HepG2 (cell line): ENCODE measurements around the gene NCOR2. TPM values are rescaled to one million over a fixed set of nuclear protein-coding genes. Genes with fewer than 3 reads are reported as not detected.

Experiments used
- KDM5B ChIP-seq: sonication (generic); formaldehyde crosslinking; IDR thresholded peaks from 2 replicates; pipeline ENCODE4 v1.4.0; 2020; ENCODE audit warnings: missing genetic modification reagents, mild to moderate bottlenecking, borderline replicate concordance
- MED1 ChIP-seq: sonication (generic); formaldehyde crosslinking; IDR thresholded peaks from 2 replicates; pipeline ENCODE4 v1.4.0; 2020; ENCODE audit warnings: missing genetic modification reagents
- MTF1 ChIP-seq: sonication (generic); formaldehyde crosslinking; IDR thresholded peaks from 2 replicates; pipeline ENCODE4 v1.5.0; 2020; ENCODE audit warnings: missing genetic modification reagents
- NFKB2 ChIP-seq: sonication (generic); formaldehyde crosslinking; IDR thresholded peaks from 2 replicates; pipeline ENCODE4 v1.4.0; 2020; ENCODE audit warnings: missing genetic modification reagents, borderline replicate concordance
- PHF21A ChIP-seq: sonication (generic); formaldehyde crosslinking; IDR thresholded peaks from 2 replicates; pipeline ENCODE4 v1.5.0; 2020; ENCODE audit warnings: mild to moderate bottlenecking, missing genetic modification reagents
- SP1 ChIP-seq, 2 experiments: fragments of 450-650 bp in 1 of 2; sonication (generic) in 1 of 2; formaldehyde crosslinking in 1 of 2; IDR thresholded peaks; 2 replicates each; pipeline versions ENCODE4 v1.4.0 to v1.6.1; 2016 to 2020; ENCODE audit warnings: missing genetic modification reagents in 1 of 2
- TOE1 ChIP-seq: sonication (generic); formaldehyde crosslinking; IDR thresholded peaks from 2 replicates; pipeline ENCODE4 v1.4.0; 2020; ENCODE audit warnings: mild to moderate bottlenecking, missing genetic modification reagents
- ZFP1 ChIP-seq: IDR thresholded peaks from 2 replicates; pipeline ENCODE4 v1.6.1; 2016
- ZNF292 ChIP-seq: sonication (generic); formaldehyde crosslinking; IDR thresholded peaks from 2 replicates; pipeline ENCODE4 v1.8.1; 2022; ENCODE audit warnings: mild to moderate bottlenecking, low read depth, missing genetic modification reagents, borderline replicate concordance
- ZNF331 ChIP-seq: sonication (generic); formaldehyde crosslinking; IDR thresholded peaks from 2 replicates; pipeline ENCODE4 v1.4.0; 2020; ENCODE audit warnings: missing genetic modification reagents
- ZNF484 ChIP-seq: sonication (generic); formaldehyde crosslinking; IDR thresholded peaks from 2 replicates; pipeline ENCODE4 v1.5.1; 2020; ENCODE audit warnings: mild to moderate bottlenecking, low read depth, missing genetic modification reagents, borderline replicate concordance
- ZNF746 ChIP-seq: sonication (generic); formaldehyde crosslinking; IDR thresholded peaks from 2 replicates; pipeline ENCODE4 v1.8.0; 2022; ENCODE audit warnings: mild to moderate bottlenecking, missing genetic modification reagents
- polyA plus RNA-seq, 8 experiments: library from polyadenylated mRNA; depleted of rRNA in 3 of 8; stranded (reverse) in 7 of 8; unstranded in 1 of 8; fragments of >200 nt; fragmentation: Illumina TruSeq in 4 of 8; extraction: Trizol in 4 of 8; gene quantifications; 2 replicates each; pipeline versions ENCODE4 v1.2.1 to v1.2.3, GENCODE V29; 2011 to 2016; ENCODE audit warnings: low read depth in 4 of 8, missing spikeins in 1 of 8, mixed read lengths in 1 of 8; ENCODE audit not compliant: insufficient read depth in 1 of 8
- total RNA-seq, 5 experiments: library from RNA; depleted of rRNA; stranded (reverse); fragments of >200 nt; fragmentation: Illumina TruSeq; extraction: Trizol; gene quantifications; 2 replicates each; pipeline ENCODE4 v1.2.3, GENCODE V29; 2016; ENCODE audit warnings: low read depth in 1 of 5
- TF ChIP-seq, protein P1 (sequence below): sonication (generic); formaldehyde crosslinking; IDR thresholded peaks from 2 replicates; pipeline ENCODE4 v1.5.0; 2020; ENCODE audit warnings: mild to moderate bottlenecking, missing genetic modification reagents, borderline replicate concordance
- TF ChIP-seq, protein P2 (sequence below): sonication (generic); formaldehyde crosslinking; IDR thresholded peaks from 2 replicates; pipeline ENCODE4 v1.4.0; 2020; ENCODE audit warnings: missing genetic modification reagents
- TF ChIP-seq, protein P3 (sequence below): IDR thresholded peaks from 2 replicates; pipeline ENCODE4 v1.6.1; 2016; ENCODE audit warnings: mild to moderate bottlenecking, missing biosample characterization, missing genetic modification reagents
- TF ChIP-seq, protein P4 (sequence below): sonication (generic); formaldehyde crosslinking; IDR thresholded peaks from 2 replicates; pipeline ENCODE4 v1.4.0; 2020; ENCODE audit warnings: missing genetic modification reagents
- TF ChIP-seq, protein P5 (sequence below): sonication (generic); formaldehyde crosslinking; conservative IDR thresholded peaks from 2 replicates; pipeline ENCODE4 v1.5.0; 2020; ENCODE audit warnings: missing genetic modification reagents
- TF ChIP-seq, protein P6 (sequence below): sonication (generic); formaldehyde crosslinking; IDR thresholded peaks from 2 replicates; pipeline ENCODE4 v1.4.0; 2020; ENCODE audit warnings: mild to moderate bottlenecking, missing genetic modification reagents

The NCOR2 gene
- total and polyA plus RNA-seq, 2 of the 13 experiments (the other 11 are each of a cell fraction or from before 2014, with no cell fraction given), result 4.5 to 5.7 TPM

DNA sequence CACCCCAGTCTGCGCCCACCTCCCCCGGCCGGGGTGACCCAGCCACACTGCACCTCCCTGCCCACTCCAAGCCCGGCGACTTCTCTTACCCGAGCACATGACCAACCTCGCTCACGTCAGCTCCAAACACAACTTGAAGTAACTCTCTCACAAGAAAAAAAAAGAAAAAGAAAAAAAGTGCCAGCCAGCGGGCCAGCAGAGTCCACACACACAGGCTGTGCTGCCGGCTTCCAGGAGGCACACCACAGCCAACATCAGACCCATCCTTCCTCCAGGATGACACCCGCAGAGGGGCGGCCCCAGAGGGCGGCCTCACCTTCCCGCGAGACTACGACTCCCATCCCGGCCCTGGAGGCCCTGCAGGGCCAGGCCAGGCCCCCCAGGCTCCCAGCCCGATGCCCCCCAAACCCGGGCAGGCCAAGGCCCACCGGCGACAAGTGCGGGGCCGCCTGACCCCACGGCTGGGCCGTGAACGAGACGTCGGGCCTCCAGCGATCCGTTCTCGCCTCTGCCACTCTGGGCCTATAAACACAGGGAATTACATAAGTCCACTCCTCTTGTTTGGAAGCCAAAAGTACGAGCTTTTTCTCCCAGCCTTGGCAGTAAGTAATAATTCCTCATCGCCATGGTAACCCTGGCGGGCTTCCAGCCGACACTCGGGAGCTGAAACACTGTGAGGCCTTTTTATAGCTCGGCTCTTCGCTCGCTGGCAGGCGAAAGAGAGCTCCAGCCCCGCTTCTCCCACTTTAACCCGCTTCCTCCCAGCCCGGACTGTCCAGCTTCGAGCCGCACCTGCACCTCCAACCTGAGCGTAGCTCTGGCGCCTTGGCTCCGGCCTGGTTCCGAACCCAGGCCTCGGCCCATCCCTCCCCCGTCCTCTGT, 49.1 kb downstream of the NCOR2 start (continued):
- TF ChIP-seq, protein P1, sequence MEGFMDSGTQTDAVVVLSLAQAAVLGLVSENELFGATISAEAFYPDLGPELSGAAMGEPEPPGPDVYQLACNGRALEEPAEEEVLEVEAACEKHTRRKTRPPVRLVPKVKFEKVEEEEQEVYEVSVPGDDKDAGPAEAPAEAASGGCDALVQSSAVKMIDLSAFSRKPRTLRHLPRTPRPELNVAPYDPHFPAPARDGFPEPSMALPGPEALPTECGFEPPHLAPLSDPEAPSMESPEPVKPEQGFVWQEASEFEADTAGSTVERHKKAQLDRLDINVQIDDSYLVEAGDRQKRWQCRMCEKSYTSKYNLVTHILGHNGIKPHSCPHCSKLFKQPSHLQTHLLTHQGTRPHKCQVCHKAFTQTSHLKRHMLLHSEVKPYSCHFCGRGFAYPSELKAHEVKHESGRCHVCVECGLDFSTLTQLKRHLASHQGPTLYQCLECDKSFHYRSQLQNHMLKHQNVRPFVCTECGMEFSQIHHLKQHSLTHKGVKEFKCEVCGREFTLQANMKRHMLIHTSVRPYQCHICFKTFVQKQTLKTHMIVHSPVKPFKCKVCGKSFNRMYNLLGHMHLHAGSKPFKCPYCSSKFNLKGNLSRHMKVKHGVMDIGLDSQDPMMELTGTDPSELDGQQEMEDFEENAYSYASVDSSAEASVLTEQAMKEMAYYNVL (CRISPR knock-in tag), result peak; percentile 56; the same call in 1 of the 2 replicates
- TF ChIP-seq MTF1 (CRISPR knock-in tag) (no peak), TOE1 (CRISPR knock-in tag) (no peak), KDM5B (CRISPR knock-in tag) (peak; percentile 58; the same call in 1 of the 2 replicates), SP1 (IDR thresholded peaks at IDR 0.05) (no peak), SP1 (CRISPR knock-in tag; IDR thresholded peaks at IDR 0.05) (no peak), NFKB2 (CRISPR knock-in tag) (no peak), ZNF746 (no peak), ZFP1 (no peak), ZNF331 (CRISPR knock-in tag) (no peak; the same call in 1 of the 2 replicates), ZNF292 (CRISPR knock-in tag) (no peak; the same call in 1 of the 2 replicates), PHF21A (CRISPR knock-in tag) (peak; percentile 71), MED1 (CRISPR knock-in tag) (peak; percentile 56), ZNF484 (CRISPR knock-in tag) (0 out of 2 replicates have a peak, but pooled peaks have one; percentile 15)
- TF ChIP-seq, protein P2, sequence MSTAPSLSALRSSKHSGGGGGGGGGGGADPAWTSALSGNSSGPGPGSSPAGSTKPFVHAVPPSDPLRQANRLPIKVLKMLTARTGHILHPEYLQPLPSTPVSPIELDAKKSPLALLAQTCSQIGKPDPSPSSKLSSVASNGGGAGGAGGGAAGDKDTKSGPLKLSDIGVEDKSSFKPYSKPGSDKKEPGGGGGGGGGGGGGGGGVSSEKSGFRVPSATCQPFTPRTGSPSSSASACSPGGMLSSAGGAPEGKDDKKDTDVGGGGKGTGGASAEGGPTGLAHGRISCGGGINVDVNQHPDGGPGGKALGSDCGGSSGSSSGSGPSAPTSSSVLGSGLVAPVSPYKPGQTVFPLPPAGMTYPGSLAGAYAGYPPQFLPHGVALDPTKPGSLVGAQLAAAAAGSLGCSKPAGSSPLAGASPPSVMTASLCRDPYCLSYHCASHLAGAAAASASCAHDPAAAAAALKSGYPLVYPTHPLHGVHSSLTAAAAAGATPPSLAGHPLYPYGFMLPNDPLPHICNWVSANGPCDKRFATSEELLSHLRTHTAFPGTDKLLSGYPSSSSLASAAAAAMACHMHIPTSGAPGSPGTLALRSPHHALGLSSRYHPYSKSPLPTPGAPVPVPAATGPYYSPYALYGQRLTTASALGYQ (CRISPR knock-in tag), result peak; percentile 44; the same call in 1 of the 2 replicates
- TF ChIP-seq, protein P3, sequence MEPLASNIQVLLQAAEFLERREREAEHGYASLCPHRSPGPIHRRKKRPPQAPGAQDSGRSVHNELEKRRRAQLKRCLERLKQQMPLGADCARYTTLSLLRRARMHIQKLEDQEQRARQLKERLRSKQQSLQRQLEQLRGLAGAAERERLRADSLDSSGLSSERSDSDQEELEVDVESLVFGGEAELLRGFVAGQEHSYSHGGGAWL, result peak; percentile 60; the same call in 1 of the 2 replicates
- TF ChIP-seq, protein P4, sequence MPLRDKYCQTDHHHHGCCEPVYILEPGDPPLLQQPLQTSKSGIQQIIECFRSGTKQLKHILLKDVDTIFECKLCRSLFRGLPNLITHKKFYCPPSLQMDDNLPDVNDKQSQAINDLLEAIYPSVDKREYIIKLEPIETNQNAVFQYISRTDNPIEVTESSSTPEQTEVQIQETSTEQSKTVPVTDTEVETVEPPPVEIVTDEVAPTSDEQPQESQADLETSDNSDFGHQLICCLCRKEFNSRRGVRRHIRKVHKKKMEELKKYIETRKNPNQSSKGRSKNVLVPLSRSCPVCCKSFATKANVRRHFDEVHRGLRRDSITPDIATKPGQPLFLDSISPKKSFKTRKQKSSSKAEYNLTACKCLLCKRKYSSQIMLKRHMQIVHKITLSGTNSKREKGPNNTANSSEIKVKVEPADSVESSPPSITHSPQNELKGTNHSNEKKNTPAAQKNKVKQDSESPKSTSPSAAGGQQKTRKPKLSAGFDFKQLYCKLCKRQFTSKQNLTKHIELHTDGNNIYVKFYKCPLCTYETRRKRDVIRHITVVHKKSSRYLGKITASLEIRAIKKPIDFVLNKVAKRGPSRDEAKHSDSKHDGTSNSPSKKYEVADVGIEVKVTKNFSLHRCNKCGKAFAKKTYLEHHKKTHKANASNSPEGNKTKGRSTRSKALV (CRISPR knock-in tag), result peak; percentile 78
- TF ChIP-seq, protein P5, sequence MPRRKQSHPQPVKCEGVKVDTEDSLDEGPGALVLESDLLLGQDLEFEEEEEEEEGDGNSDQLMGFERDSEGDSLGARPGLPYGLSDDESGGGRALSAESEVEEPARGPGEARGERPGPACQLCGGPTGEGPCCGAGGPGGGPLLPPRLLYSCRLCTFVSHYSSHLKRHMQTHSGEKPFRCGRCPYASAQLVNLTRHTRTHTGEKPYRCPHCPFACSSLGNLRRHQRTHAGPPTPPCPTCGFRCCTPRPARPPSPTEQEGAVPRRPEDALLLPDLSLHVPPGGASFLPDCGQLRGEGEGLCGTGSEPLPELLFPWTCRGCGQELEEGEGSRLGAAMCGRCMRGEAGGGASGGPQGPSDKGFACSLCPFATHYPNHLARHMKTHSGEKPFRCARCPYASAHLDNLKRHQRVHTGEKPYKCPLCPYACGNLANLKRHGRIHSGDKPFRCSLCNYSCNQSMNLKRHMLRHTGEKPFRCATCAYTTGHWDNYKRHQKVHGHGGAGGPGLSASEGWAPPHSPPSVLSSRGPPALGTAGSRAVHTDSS (CRISPR knock-in tag), result no peak
- TF ChIP-seq, protein P6, sequence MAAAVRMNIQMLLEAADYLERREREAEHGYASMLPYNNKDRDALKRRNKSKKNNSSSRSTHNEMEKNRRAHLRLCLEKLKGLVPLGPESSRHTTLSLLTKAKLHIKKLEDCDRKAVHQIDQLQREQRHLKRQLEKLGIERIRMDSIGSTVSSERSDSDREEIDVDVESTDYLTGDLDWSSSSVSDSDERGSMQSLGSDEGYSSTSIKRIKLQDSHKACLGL (CRISPR knock-in tag), result no peak
